ENCODE measurements around the gene PCDHGB1.

The PCDHGB1 gene

GRCh38 chr5:141398608-141399007 is 48.7 kb downstream of the PCDHGB1 start:
- Histone ChIP-seq H3K36me3 (ENCODE audit: insufficient read depth, low read length) (peaks cover 1% of the 10 kb centered on the region), H3K4me1 (ENCODE audit: insufficient read depth, low read length) (no peaks in the 10 kb centered on the region), H3K27me3 (ENCODE audit: insufficient read depth, low read length) (no peaks in the 10 kb centered on the region), H3K9me3 (ENCODE audit: low read length) (peaks cover 33% of the 10 kb centered on the region), H3K4me3 (ENCODE audit: low read length) (no peak overlapping the region), H2AFZ (ENCODE audit: low read depth, low read length) (no peak overlapping the region)

GRCh38 chr5:141399555-141400258 is 49.8 kb downstream of the PCDHGB1 start:
- peaks cover 31% of the 10 kb centered on the region for H3K9me3 ChIP-seq (ENCODE audit: low read length)
- no peaks in the 10 kb centered on the region for H3K27me3 ChIP-seq (ENCODE audit: insufficient read depth, low read length)
- H3K4me1 ChIP-seq (ENCODE audit: insufficient read depth, low read length), result no peaks in the 10 kb centered on the region
- no peak overlapping the region for H2AFZ ChIP-seq (ENCODE audit: low read depth, low read length)
- no peak overlapping the region for H3K4me3 ChIP-seq (ENCODE audit: low read length)
- no peaks in the 10 kb centered on the region for H3K36me3 ChIP-seq (ENCODE audit: insufficient read depth, low read length)
